AG08395 (cell line): Measurements from ENCODE around the gene PACSIN3.

Experiments
- DNase-seq: peaks from one replicate; pipeline ENCODE4 v3.0.0; 2012; ENCODE audit warnings: mixed read lengths, low spot score

The PACSIN3 gene

GRCh38 chr11:47152953-47153950, 33.0 kb downstream of the PACSIN3 start:
- DNase-seq, result peak; percentile 90

- no peak for DNase-seq
Measured at GRCh38 chr11:47152126-47152952, 33.9 kb downstream of the PACSIN3 start.

- DNase-seq, result no peak
Measured at GRCh38 chr11:47149782-47150181, 36.5 kb downstream of the PACSIN3 start.

- DNase-seq, result peak; percentile 53
Measured at GRCh38 chr11:47148903-47149531, 37.2 kb downstream of the PACSIN3 start.

- DNase-seq, result no peak
Measured at GRCh38 chr11:47148270-47148669, 38.0 kb downstream of the PACSIN3 start.

GRCh38 chr11:47147681-47148080, 38.6 kb downstream of the PACSIN3 start:
- DNase-seq, result no peak

GRCh38 chr11:47147250-47147649, 39.0 kb downstream of the PACSIN3 start:
- no peak for DNase-seq

- DNase-seq, result no peak
Measured at GRCh38 chr11:47144541-47144940, 41.7 kb downstream of the PACSIN3 start.

- peak; percentile 89 for DNase-seq
Measured at GRCh38 chr11:47143322-47143721, 42.9 kb downstream of the PACSIN3 start.

- no peak for DNase-seq
Measured at GRCh38 chr11:47139878-47140277, 46.4 kb downstream of the PACSIN3 start.

GRCh38 chr11:47137476-47137875, 48.8 kb downstream of the PACSIN3 start:
- DNase-seq, result no peak

GRCh38 chr11:47136921-47137320, 49.3 kb downstream of the PACSIN3 start:
- DNase-seq, result no peak

- no peak for DNase-seq
Measured at GRCh38 chr11:47136327-47136726, 49.9 kb downstream of the PACSIN3 start.

- DNase-seq, result no peak
Measured at GRCh38 chr11:47132981-47133380, 53.3 kb downstream of the PACSIN3 start.

- no peak for DNase-seq
Measured at GRCh38 chr11:47132490-47132889, 53.7 kb downstream of the PACSIN3 start.

- DNase-seq, result no peak
Measured at GRCh38 chr11:47131136-47131535, 55.1 kb downstream of the PACSIN3 start.

GRCh38 chr11:47130543-47130942, 55.7 kb downstream of the PACSIN3 start:
- DNase-seq, result no peak
